Neural cell (in vitro differentiated cells): ENCODE measurements around the gene NPAS3. TPM values are rescaled to one million over a fixed set of nuclear protein-coding genes. Genes with fewer than 3 reads are reported as not detected.

Experiments
- H2AFZ ChIP-seq: fragments of 200-600, 300-800 bp; sonication (generic), shearing (Covaris generic); 2 replicates; pipeline ENCODE4 v1.6.0; 2014; ENCODE audit warnings: low read depth, mild to moderate bottlenecking, antibody characterized with exemption, low read length, moderate library complexity
- H3F3A ChIP-seq: fragments of 200-600 bp; shearing (Covaris generic); 2 replicates; pipeline ENCODE4 v1.6.1; 2016; ENCODE audit warnings: mild to moderate bottlenecking, moderate library complexity, mixed read lengths, antibody characterized with exemption, low read length; ENCODE audit not compliant: insufficient read depth, poor library complexity, severe bottlenecking
- H3K27ac ChIP-seq: fragments of 200-600, 300-800 bp; sonication (generic), shearing (Covaris generic); 2 replicates; pipeline ENCODE4 v1.5.1; 2014; ENCODE audit warnings: mild to moderate bottlenecking, low read length, moderate library complexity
- H3K27me3 ChIP-seq: fragments of 300-800, 200-600 bp; sonication (generic), shearing (Covaris generic); 2 replicates; pipeline ENCODE4 v1.6.0; 2014; ENCODE audit warnings: mild to moderate bottlenecking, low read depth, low read length, moderate library complexity; ENCODE audit not compliant: insufficient read depth
- H3K36me3 ChIP-seq: fragments of 300-800, 200-600 bp; sonication (generic), shearing (Covaris generic); 2 replicates; pipeline ENCODE4 v1.5.1; 2014; ENCODE audit warnings: mild to moderate bottlenecking, antibody characterized with exemption, low read length, moderate library complexity; ENCODE audit not compliant: insufficient read depth
- H3K4me2 ChIP-seq: fragments of 300-800, 200-600 bp; sonication (generic), shearing (Covaris generic); 2 replicates; pipeline ENCODE4 v1.6.0; 2014; ENCODE audit warnings: mild to moderate bottlenecking, low read length
- H3K4me3 ChIP-seq: fragments of 300-800, 200-600 bp; sonication (generic), shearing (Covaris generic); 2 replicates; pipeline ENCODE4 v1.5.1; 2014; ENCODE audit warnings: mild to moderate bottlenecking, low read length, moderate library complexity
- H3K79me2 ChIP-seq: fragments of 200-600 bp; shearing (Covaris generic); replicated peaks from 2 replicates; pipeline ENCODE4 v1.6.0; 2014; ENCODE audit warnings: mild to moderate bottlenecking, low read length, moderate library complexity; ENCODE audit not compliant: insufficient read depth
- H3K9ac ChIP-seq: fragments of 300-800, 200-600 bp; sonication (generic), shearing (Covaris generic); 2 replicates; pipeline ENCODE4 v1.6.1; 2016; ENCODE audit warnings: mild to moderate bottlenecking, low read length, mixed read lengths
- H3K9me2 ChIP-seq: fragments of 200-600 bp; shearing (Covaris generic); 2 replicates; pipeline ENCODE4 v1.6.1; 2016; ENCODE audit warnings: mild to moderate bottlenecking, low read length, mixed read lengths; ENCODE audit not compliant: insufficient read depth
- H3K9me3 ChIP-seq: fragments of 200-600, 300-800 bp; sonication (generic), shearing (Covaris generic); 2 replicates; pipeline ENCODE4 v1.6.1; 2016; ENCODE audit warnings: mild to moderate bottlenecking, mixed run types, low read length, moderate library complexity, mixed read lengths
- H4K20me1 ChIP-seq: fragments of 200-600 bp; shearing (Covaris generic); 2 replicates; pipeline ENCODE4 v1.6.1; 2016; ENCODE audit warnings: mild to moderate bottlenecking, mixed run types; ENCODE audit not compliant: insufficient read depth
- CTCF ChIP-seq: fragments of 450-650 bp; IDR thresholded peaks from 2 replicates; pipeline ENCODE4 v1.5.1; 2014; ENCODE audit warnings: antibody characterized with exemption, mild to moderate bottlenecking, moderate library complexity; ENCODE audit not compliant: poor library complexity, severe bottlenecking
- EP300 ChIP-seq: fragments of 450-650 bp; conservative IDR thresholded peaks from 2 replicates; pipeline ENCODE4 v1.6.1; 2014; ENCODE audit warnings: antibody characterized with exemption, mild to moderate bottlenecking, moderate library complexity; ENCODE audit not compliant: poor library complexity, severe bottlenecking
- EZH2 ChIP-seq: fragments of 200-600, 300-800 bp; shearing (Covaris generic), sonication (generic); IDR thresholded peaks from 2 replicates; pipeline ENCODE4 v1.6.1; 2014; ENCODE audit warnings: antibody characterized with exemption, low read length, borderline replicate concordance, mild to moderate bottlenecking; ENCODE audit not compliant: insufficient read depth, poor library complexity, severe bottlenecking
- MXI1 ChIP-seq: fragments of 450-650 bp; conservative IDR thresholded peaks from 2 replicates; pipeline ENCODE4 v1.6.1; 2014; ENCODE audit warnings: antibody characterized with exemption, mild to moderate bottlenecking; ENCODE audit not compliant: poor library complexity, severe bottlenecking
- POLR2AphosphoS5 ChIP-seq: IDR thresholded peaks from 2 replicates; pipeline ENCODE4 v1.6.1; 2012
- RAD21 ChIP-seq: fragments of 450-650 bp; conservative IDR thresholded peaks from 2 replicates; pipeline ENCODE4 v1.6.1; 2014; ENCODE audit warnings: antibody characterized with exemption, mild to moderate bottlenecking, moderate library complexity
- REST ChIP-seq: IDR thresholded peaks from 2 replicates; pipeline ENCODE4 v1.6.1; 2012; ENCODE audit warnings: borderline replicate concordance
- SMC3 ChIP-seq: fragments of 450-650 bp; conservative IDR thresholded peaks from 2 replicates; pipeline ENCODE4 v1.6.1; 2014; ENCODE audit warnings: antibody characterized with exemption, mild to moderate bottlenecking, moderate library complexity; ENCODE audit not compliant: poor library complexity
- TAF1 ChIP-seq: IDR thresholded peaks from 2 replicates; pipeline ENCODE4 v1.6.1; 2012; ENCODE audit warnings: low read depth
- polyA plus RNA-seq: library from polyadenylated mRNA; depleted of rRNA; stranded (reverse); fragments of >200 nt; gene quantifications from 2 replicates; pipeline ENCODE4 v1.2.3, GENCODE V29; 2014

The NPAS3 gene
- polyA plus RNA-seq, 1 donor from 2014 or later, result 1.3 TPM

- Histone ChIP-seq H3K4me3 (no peak overlapping the region), H3K9me2 (no peaks in the 10 kb centered on the region), H4K20me1 (no peaks in the 10 kb centered on the region), H3K4me2 (no peak overlapping the region), H3K27me3 (no peaks in the 10 kb centered on the region), H3F3A (no peaks in the 10 kb centered on the region), H3K9me3 (no peaks in the 10 kb centered on the region), H2AFZ (no peak overlapping the region), H3K27ac (no peak overlapping the region), H3K79me2 (no peaks in the 10 kb centered on the region), H3K36me3 (no peaks in the 10 kb centered on the region), H3K9ac (no peak overlapping the region)
- TF ChIP-seq CTCF (no peak), MXI1 (no peak), EP300 (no peak), SMC3 (no peak), RAD21 (no peak), EZH2 (no peak), REST (no peak), POLR2AphosphoS5 (no peak), TAF1 (no peak)
Measured at GRCh38 chr14:33727606-33728005, 788.9 kb downstream of the NPAS3 start.

GRCh38 chr14:33728010-33728498 lies 789.4 kb downstream of the NPAS3 start:
- no peak overlapping the region for H3K9ac ChIP-seq

More at GRCh38 chr14:33728010-33728498, 789.4 kb downstream of the NPAS3 start:
- TF ChIP-seq SMC3 (no peak), EP300 (no peak), CTCF (no peak), POLR2AphosphoS5 (no peak), RAD21 (no peak), REST (no peak), EZH2 (no peak), TAF1 (no peak), MXI1 (no peak)
- no peaks in the 10 kb centered on the region for H3K27me3 ChIP-seq
- no peaks in the 10 kb centered on the region for H3K9me2 ChIP-seq
- H3K4me2 ChIP-seq, result no peak overlapping the region
- no peaks in the 10 kb centered on the region for H3K36me3 ChIP-seq
- no peaks in the 10 kb centered on the region for H3K79me2 ChIP-seq
- no peaks in the 10 kb centered on the region for H4K20me1 ChIP-seq
- H3K27ac ChIP-seq, result no peak overlapping the region
- no peak overlapping the region for H3K4me3 ChIP-seq
- no peaks in the 10 kb centered on the region for H3F3A ChIP-seq
- H3K9me3 ChIP-seq, result no peaks in the 10 kb centered on the region
- no peak overlapping the region for H2AFZ ChIP-seq
